HepG2 (cell line): Measurements from ENCODE around the gene GAREM2.

Source experiments
- BCL3 ChIP-seq: sonication (generic); formaldehyde crosslinking; IDR thresholded peaks from 2 replicates; pipeline ENCODE4 v1.5.1; 2020; ENCODE audit warnings: mild to moderate bottlenecking, missing genetic modification reagents, moderate library complexity
- CEBPB ChIP-seq: IDR thresholded peaks from 2 replicates; pipeline ENCODE4 v1.6.1; 2011; ENCODE audit warnings: low read depth, low read length, improper control_type of control experiment, borderline replicate concordance
- CTCF ChIP-seq: sonication (generic); formaldehyde crosslinking; IDR thresholded peaks from 2 replicates; pipeline ENCODE4 v1.5.0; 2020; ENCODE audit warnings: mild to moderate bottlenecking, missing genetic modification reagents, moderate library complexity
- KLF16 ChIP-seq, 2 experiments: sonication (generic) in 1 of 2; formaldehyde crosslinking in 1 of 2; IDR thresholded peaks; 2 replicates each; pipeline versions ENCODE4 v1.6.1 to v1.8.0; 2016 to 2023; ENCODE audit warnings: missing genetic modification reagents in 2 of 2, missing compliant biosample characterization in 1 of 2
- PAXIP1 ChIP-seq: sonication (generic); formaldehyde crosslinking; conservative IDR thresholded peaks from 2 replicates; pipeline ENCODE4 v1.4.0; 2020; ENCODE audit warnings: mild to moderate bottlenecking, missing genetic modification reagents, moderate library complexity
- SP2 ChIP-seq: sonication (generic); formaldehyde crosslinking; IDR thresholded peaks from 2 replicates; pipeline ENCODE4 v1.5.1; 2020; ENCODE audit warnings: mild to moderate bottlenecking, missing genetic modification reagents
- TAF1 ChIP-seq: sonication (generic); formaldehyde crosslinking; IDR thresholded peaks from 2 replicates; pipeline ENCODE4 v1.4.0; 2020; ENCODE audit warnings: missing genetic modification reagents
- ZNF180 ChIP-seq: sonication (generic); formaldehyde crosslinking; IDR thresholded peaks from 2 replicates; pipeline ENCODE4 v1.4.0; 2020; ENCODE audit warnings: low read depth, missing genetic modification reagents, borderline replicate concordance

GRCh38 chr2:26179446-26179913 is 6.6 kb downstream of the GAREM2 start:
- TF ChIP-seq KLF16 (CRISPR knock-in tag; IDR thresholded peaks at IDR 0.05) (no peak), CTCF (CRISPR knock-in tag) (no peak), TAF1 (CRISPR knock-in tag) (no peak), BCL3 (CRISPR knock-in tag) (no peak), ZNF180 (CRISPR knock-in tag) (no peak), PAXIP1 (CRISPR knock-in tag) (no peak), SP2 (CRISPR knock-in tag) (no peak), CEBPB (no peak)
